HCT116 (cell line): ENCODE measurements around the gene PRPF6. TPM values are rescaled to one million over a fixed set of nuclear protein-coding genes. Genes with fewer than 3 reads are reported as not detected.

Experiments used
- ATAC-seq: fragments of 200-7000 bp; cut with Tn5 transposase; 2 replicates; pipeline ENCODE4 v1.9.1; 2020; ENCODE audit warnings: mild to moderate bottlenecking, moderate library complexity
- BruUV-seq: library from RNA; stranded (reverse); fragments of 400-500 nt; replicated peaks from 2 replicates; lab custom pipeline; 2021; lab: Mats Ljungman, UMichigan
- CTCF ChIA-PET: fragments of 300-600 bp; sonication (Branson Sonifier 250); formaldehyde crosslinking; loops from one replicate; lab custom pipeline; 2021; ENCODE audit warnings: antibody characterized with exemption; lab: Charles Lee
- POLR2A ChIA-PET: fragments of 300-600, 350-600 bp; sonication (Branson Sonifier 250); formaldehyde crosslinking; loops from one replicate; lab custom pipeline; 2021; ENCODE audit warnings: antibody characterized with exemption; lab: Charles Lee
- RAD21 ChIA-PET, 2 experiments: fragments of 300-600 bp; sonication (Branson Sonifier 250); formaldehyde crosslinking; loops; one replicate each; lab custom pipeline; 2023; ENCODE audit warnings: low total read pairs in 2 of 2; ENCODE audit not compliant: uncharacterized antibody in 2 of 2, unreplicated experiment in 2 of 2, low non-redundant PET in 1 of 2; lab: Charles Lee
- DNase-seq: peaks from one replicate; pipeline ENCODE4 v3.0.0-alpha.2; 2010; ENCODE audit warnings: low read depth, low spot score
- H2AFZ ChIP-seq: fragments of 200-600 bp; shearing (Covaris generic), sonication (generic); 2 replicates; pipeline ENCODE4 v1.6.1; 2017; ENCODE audit warnings: low read depth, mixed run types, mixed read lengths, antibody characterized with exemption, low read length; ENCODE audit not compliant: poor library complexity, severe bottlenecking
- H3K27ac ChIP-seq: 2 replicates; pipeline ENCODE4 v1.5.1; 2012; ENCODE audit warnings: low read depth, low read length
- H3K27me3 ChIP-seq: fragments of 200-600 bp; sonication (generic); 2 replicates; pipeline ENCODE4 v1.6.1; 2016; ENCODE audit warnings: mixed run types, low read length, mixed read lengths; ENCODE audit not compliant: insufficient read depth
- H3K36me3 ChIP-seq, 2 experiments: fragments of 200-500 bp in 1 of 2; fragments of 200-600 bp in 1 of 2; sonication (Bioruptor generic) in 1 of 2; sonication (generic) in 1 of 2; 2 replicates each; pipeline versions ENCODE4 v1.5.1 to v1.6.1; 2014 to 2016; ENCODE audit warnings: low read length in 2 of 2, inconsistent platforms in 1 of 2, mixed read lengths in 1 of 2, mixed run types in 1 of 2; ENCODE audit not compliant: insufficient read depth in 2 of 2, control insufficient read depth in 1 of 2
- H3K4me1 ChIP-seq, 2 experiments: fragments of 200-600 bp in 1 of 2; sonication (generic) in 1 of 2; 2 replicates each; pipeline versions ENCODE4 v1.5.1 to v1.6.1; 2012 to 2017; ENCODE audit warnings: low read length in 2 of 2, inconsistent platforms in 1 of 2, mild to moderate bottlenecking in 1 of 2, mixed read lengths in 1 of 2, mixed run types in 1 of 2, moderate library complexity in 1 of 2; ENCODE audit not compliant: insufficient read depth in 2 of 2, control insufficient read depth in 1 of 2
- H3K4me2 ChIP-seq: fragments of 200-600 bp; sonication (generic); 2 replicates; pipeline ENCODE4 v1.6.1; 2017; ENCODE audit warnings: mixed run types, low read length, mixed read lengths
- H3K4me3 ChIP-seq, 2 experiments: fragments of 200-600 bp in 1 of 2; sonication (generic) in 1 of 2; replicated peaks in 1 of 2; 2 replicates each; pipeline ENCODE4 v1.5.1; 2011 to 2016; ENCODE audit warnings: low read length in 2 of 2, control low read depth in 1 of 2, low read depth in 1 of 2, mild to moderate bottlenecking in 1 of 2, mixed read lengths in 1 of 2, mixed run types in 1 of 2
- H3K79me2 ChIP-seq: fragments of 200-600 bp; sonication (generic); 2 replicates; pipeline ENCODE4 v1.6.1; 2017; ENCODE audit warnings: mild to moderate bottlenecking, mixed run types, low read length, moderate library complexity, mixed read lengths; ENCODE audit not compliant: insufficient read depth
- H3K9ac ChIP-seq: fragments of 200-600 bp; sonication (generic); 2 replicates; pipeline ENCODE4 v1.6.1; 2016; ENCODE audit warnings: low read length, mixed read lengths
- H3K9me2 ChIP-seq: fragments of 200-600 bp; sonication (generic), shearing (Covaris generic); 2 replicates; pipeline ENCODE4 v1.6.1; 2017; ENCODE audit warnings: mixed run types, mild to moderate bottlenecking, moderate library complexity; ENCODE audit not compliant: insufficient read depth
- H3K9me3 ChIP-seq, 2 experiments: fragments of 200-500 bp in 1 of 2; fragments of 200-600 bp in 1 of 2; sonication (Bioruptor generic) in 1 of 2; sonication (generic) in 1 of 2; 2 replicates each; pipeline ENCODE4 v1.6.1; 2014 to 2017; ENCODE audit warnings: low read length in 2 of 2, mixed read lengths in 2 of 2, inconsistent platforms in 1 of 2, low read depth in 1 of 2, mild to moderate bottlenecking in 1 of 2, mixed run types in 1 of 2, moderate library complexity in 1 of 2; ENCODE audit not compliant: control insufficient read depth in 1 of 2, insufficient read depth in 1 of 2
- H4K20me1 ChIP-seq: fragments of 200-600 bp; sonication (generic), shearing (Covaris generic); 2 replicates; pipeline ENCODE4 v1.6.1; 2017; ENCODE audit warnings: mixed run types, mild to moderate bottlenecking, moderate library complexity; ENCODE audit not compliant: insufficient read depth
- CBX3 ChIP-seq: IDR thresholded peaks from 2 replicates; pipeline ENCODE4 v1.6.1; 2012; ENCODE audit warnings: low read depth
- CEBPB ChIP-seq: IDR thresholded peaks from 2 replicates; pipeline ENCODE4 v1.6.1; 2012; ENCODE audit warnings: low read depth
- JUND ChIP-seq: IDR thresholded peaks from 2 replicates; pipeline ENCODE4 v1.6.1; 2012
- POLR2A ChIP-seq: IDR thresholded peaks from 2 replicates; pipeline ENCODE4 v1.7.0; 2011; ENCODE audit warnings: borderline replicate concordance; ENCODE audit not compliant: insufficient read depth, insufficient read length; ENCODE audit errors: extremely low read depth
- ZNF274 ChIP-seq: fragments of 200-500 bp; sonication (Bioruptor generic); IDR thresholded peaks from 2 replicates; pipeline ENCODE4 v1.6.1; 2014; ENCODE audit warnings: mild to moderate bottlenecking, low read depth, low read length, inconsistent platforms
- intact Hi-C: fragments of 100-400 bp; cut with micrococcal nuclease; formaldehyde crosslinking; loops from 2 replicates; pipeline ENCODE4 v1.10.0; 2022
- total RNA-seq: library from RNA; stranded (reverse); gene quantifications from one replicate; pipeline ENCODE4 v1.2.1, GENCODE V29; 2021; ENCODE audit not compliant: unreplicated experiment
- TF ChIP-seq, protein P1 (sequence below): IDR thresholded peaks from 2 replicates; pipeline ENCODE4 v1.6.1; 2012
- TF ChIP-seq, protein P2 (sequence below): IDR thresholded peaks from 2 replicates; pipeline ENCODE4 v1.6.1; 2012; ENCODE audit warnings: low read depth
- TF ChIP-seq, protein P3 (sequence below): IDR thresholded peaks from 2 replicates; pipeline ENCODE4 v1.6.1; 2012
- TF ChIP-seq, protein P4 (sequence below), 3 experiments: fragments of 200-600 bp in 1 of 3; sonication (generic) in 1 of 3; IDR thresholded peaks in 2 of 3; conservative IDR thresholded peaks in 1 of 3; 2 replicates each; pipeline ENCODE4 v1.5.1; 2012 to 2017; ENCODE audit warnings: low read depth in 2 of 3, low read length in 2 of 3, antibody characterized with exemption in 1 of 3, borderline replicate concordance in 1 of 3, control low read depth in 1 of 3, mild to moderate bottlenecking in 1 of 3, mixed read lengths in 1 of 3, mixed run types in 1 of 3, moderate library complexity in 1 of 3; ENCODE audit not compliant: insufficient read depth in 1 of 3

PRPF6 gene
- total RNA-seq, 1 experiment from 2014 or later = 74.9 TPM

DNA sequence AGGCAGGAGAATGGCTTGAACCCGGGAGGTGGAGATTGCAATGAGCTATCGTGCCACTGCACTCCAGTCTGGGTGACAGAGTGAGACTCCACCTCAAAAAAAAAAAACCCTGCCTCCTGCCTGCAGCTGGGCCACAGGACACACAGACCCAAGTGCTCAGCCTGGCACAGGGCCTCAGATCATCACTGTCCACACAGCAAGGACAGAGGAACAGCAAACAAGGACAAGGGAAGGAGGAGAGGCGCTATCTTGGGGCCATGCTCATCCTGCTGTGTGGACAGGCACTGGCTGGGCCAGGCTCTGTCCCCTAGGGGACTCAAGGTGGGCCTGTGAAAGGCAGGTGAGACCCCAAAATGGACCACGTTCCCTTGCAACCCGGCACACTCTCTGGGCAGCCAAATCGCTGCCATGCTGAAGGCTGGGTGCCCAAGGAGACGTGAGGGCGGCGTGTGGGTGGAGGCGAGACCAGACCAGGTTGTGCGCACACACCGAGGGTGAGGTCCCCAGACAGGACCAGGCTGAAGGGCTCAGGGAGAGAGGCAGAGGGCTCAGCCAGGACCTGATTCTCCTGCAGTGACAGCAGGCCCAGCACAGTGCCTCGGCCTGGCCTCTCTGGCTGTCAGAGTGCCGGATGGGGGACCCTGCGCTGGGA, 33.8 kb upstream of the PRPF6 start:
- no peak overlapping the region for H3K9ac ChIP-seq
- DNase-seq (no peak), ATAC-seq (no peak)
- intact Hi-C loops = no loop called here
- H3K4me2 ChIP-seq = no peak overlapping the region
- H3K79me2 ChIP-seq = peaks cover 70% of the 10 kb centered on the region
- no peaks in the 10 kb centered on the region; the same call in 1 of the 2 replicates for H4K20me1 ChIP-seq
- no peak overlapping the region for H3K4me3 ChIP-seq
- no peaks in the 10 kb centered on the region for H3K27me3 ChIP-seq
- BruUV-seq = no TSS peak
- no peak for TF ChIP-seq CBX3
- TF ChIP-seq ZNF274 = no peak
- TF ChIP-seq, protein P1, sequence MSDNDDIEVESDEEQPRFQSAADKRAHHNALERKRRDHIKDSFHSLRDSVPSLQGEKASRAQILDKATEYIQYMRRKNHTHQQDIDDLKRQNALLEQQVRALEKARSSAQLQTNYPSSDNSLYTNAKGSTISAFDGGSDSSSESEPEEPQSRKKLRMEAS = no peak
- no peak for TF ChIP-seq POLR2A
- no peak for TF ChIP-seq JUND
- TF ChIP-seq, protein P2, sequence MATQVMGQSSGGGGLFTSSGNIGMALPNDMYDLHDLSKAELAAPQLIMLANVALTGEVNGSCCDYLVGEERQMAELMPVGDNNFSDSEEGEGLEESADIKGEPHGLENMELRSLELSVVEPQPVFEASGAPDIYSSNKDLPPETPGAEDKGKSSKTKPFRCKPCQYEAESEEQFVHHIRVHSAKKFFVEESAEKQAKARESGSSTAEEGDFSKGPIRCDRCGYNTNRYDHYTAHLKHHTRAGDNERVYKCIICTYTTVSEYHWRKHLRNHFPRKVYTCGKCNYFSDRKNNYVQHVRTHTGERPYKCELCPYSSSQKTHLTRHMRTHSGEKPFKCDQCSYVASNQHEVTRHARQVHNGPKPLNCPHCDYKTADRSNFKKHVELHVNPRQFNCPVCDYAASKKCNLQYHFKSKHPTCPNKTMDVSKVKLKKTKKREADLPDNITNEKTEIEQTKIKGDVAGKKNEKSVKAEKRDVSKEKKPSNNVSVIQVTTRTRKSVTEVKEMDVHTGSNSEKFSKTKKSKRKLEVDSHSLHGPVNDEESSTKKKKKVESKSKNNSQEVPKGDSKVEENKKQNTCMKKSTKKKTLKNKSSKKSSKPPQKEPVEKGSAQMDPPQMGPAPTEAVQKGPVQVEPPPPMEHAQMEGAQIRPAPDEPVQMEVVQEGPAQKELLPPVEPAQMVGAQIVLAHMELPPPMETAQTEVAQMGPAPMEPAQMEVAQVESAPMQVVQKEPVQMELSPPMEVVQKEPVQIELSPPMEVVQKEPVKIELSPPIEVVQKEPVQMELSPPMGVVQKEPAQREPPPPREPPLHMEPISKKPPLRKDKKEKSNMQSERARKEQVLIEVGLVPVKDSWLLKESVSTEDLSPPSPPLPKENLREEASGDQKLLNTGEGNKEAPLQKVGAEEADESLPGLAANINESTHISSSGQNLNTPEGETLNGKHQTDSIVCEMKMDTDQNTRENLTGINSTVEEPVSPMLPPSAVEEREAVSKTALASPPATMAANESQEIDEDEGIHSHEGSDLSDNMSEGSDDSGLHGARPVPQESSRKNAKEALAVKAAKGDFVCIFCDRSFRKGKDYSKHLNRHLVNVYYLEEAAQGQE = no peak
- no peak for TF ChIP-seq CEBPB
- TF ChIP-seq, protein P3, sequence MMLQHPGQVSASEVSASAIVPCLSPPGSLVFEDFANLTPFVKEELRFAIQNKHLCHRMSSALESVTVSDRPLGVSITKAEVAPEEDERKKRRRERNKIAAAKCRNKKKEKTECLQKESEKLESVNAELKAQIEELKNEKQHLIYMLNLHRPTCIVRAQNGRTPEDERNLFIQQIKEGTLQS = no peak
- TF ChIP-seq, protein P4, sequence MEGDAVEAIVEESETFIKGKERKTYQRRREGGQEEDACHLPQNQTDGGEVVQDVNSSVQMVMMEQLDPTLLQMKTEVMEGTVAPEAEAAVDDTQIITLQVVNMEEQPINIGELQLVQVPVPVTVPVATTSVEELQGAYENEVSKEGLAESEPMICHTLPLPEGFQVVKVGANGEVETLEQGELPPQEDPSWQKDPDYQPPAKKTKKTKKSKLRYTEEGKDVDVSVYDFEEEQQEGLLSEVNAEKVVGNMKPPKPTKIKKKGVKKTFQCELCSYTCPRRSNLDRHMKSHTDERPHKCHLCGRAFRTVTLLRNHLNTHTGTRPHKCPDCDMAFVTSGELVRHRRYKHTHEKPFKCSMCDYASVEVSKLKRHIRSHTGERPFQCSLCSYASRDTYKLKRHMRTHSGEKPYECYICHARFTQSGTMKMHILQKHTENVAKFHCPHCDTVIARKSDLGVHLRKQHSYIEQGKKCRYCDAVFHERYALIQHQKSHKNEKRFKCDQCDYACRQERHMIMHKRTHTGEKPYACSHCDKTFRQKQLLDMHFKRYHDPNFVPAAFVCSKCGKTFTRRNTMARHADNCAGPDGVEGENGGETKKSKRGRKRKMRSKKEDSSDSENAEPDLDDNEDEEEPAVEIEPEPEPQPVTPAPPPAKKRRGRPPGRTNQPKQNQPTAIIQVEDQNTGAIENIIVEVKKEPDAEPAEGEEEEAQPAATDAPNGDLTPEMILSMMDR (IDR thresholded peaks at IDR 0.05 in 2 of 3, conservative IDR thresholded peaks at IDR 0.05 in 1 of 3; ENCODE audit: borderline replicate concordance in 1 of 3, insufficient read depth in 1 of 3, low read depth in 2 of 3, low read length in 2 of 3) = no peak
- TF ChIP-seq, all 23 proteins: peak for 0
- Histone ChIP-seq H3K9me2 (no peaks in the 10 kb centered on the region), H2AFZ (no peak overlapping the region), H3K27ac (peak overlapping the region; percentile 17; the same call in 1 of the 2 replicates), H3K9me3 (no peaks in the 10 kb centered on the region), H3K36me3 (peaks cover 16 to 27% of the 10 kb centered on the region in 2 experiments; a peak in 2 of 4 replicates), H3K4me1 (peaks cover 8 to 30% of the 10 kb centered on the region in 2 experiments; a peak in 3 of 4 replicates)
- ChIA-PET RAD21 (no interaction called here), CTCF (no interaction called here), POLR2A (no interaction called here)
